Gastroesophageal sphincter (tissue), 3 donors: ENCODE data around the gene C1GALT1C1L.

Experiments used
- CTCF ChIP-seq, 4 experiments: fragments of 200-600 bp in 2 of 4; fragments of 450-650 bp in 2 of 4; sonication (generic) in 1 of 4; IDR thresholded peaks; one replicate each; pipeline ENCODE4 v1.5.1; 2017 to 2019; ENCODE audit warnings: antibody characterized with exemption in 4 of 4, mild to moderate bottlenecking in 2 of 4, moderate library complexity in 2 of 4
- EP300 ChIP-seq: sonication (generic); formaldehyde crosslinking; IDR thresholded peaks from one replicate; pipeline ENCODE4 v1.6.1; 2017; ENCODE audit warnings: antibody characterized with exemption, mild to moderate bottlenecking
- POLR2A ChIP-seq, 2 donors: fragments of 450-650 bp; IDR thresholded peaks; one replicate each; pipeline ENCODE4 v1.6.1; 2017; ENCODE audit warnings: antibody characterized with exemption in 2 of 2, mild to moderate bottlenecking in 2 of 2, moderate library complexity in 1 of 2
- POLR2AphosphoS5 ChIP-seq: sonication (generic); formaldehyde crosslinking; IDR thresholded peaks from one replicate; pipeline ENCODE4 v1.6.1; 2017; ENCODE audit warnings: antibody characterized with exemption

- no peak for TF ChIP-seq POLR2A (IDR thresholded peaks at IDR 0.05)
- TF ChIP-seq CTCF (IDR thresholded peaks at IDR 0.05): no peak
- TF ChIP-seq POLR2AphosphoS5: no peak
- no peak for TF ChIP-seq EP300
Observed at GRCh38 chr2:43634604-43635306, 41.5 kb downstream of the C1GALT1C1L start.
